ENCODE measurements around the gene OTOP2. TPM values are rescaled to one million over a fixed set of nuclear protein-coding genes. Genes with fewer than 3 reads are reported as not detected.
"Not testable (repeated sequence)": the region's sequence is repeated elsewhere in the genome, so short reads cannot be mapped to it uniquely, and the experiment has no call there.

The OTOP2 gene
- total RNA-seq, 6 donors from 2014 or later: not detected

GRCh38 chr17:74901353-74902135 is 22.5 kb upstream of the OTOP2 start:
- Histone ChIP-seq H3K4me1 (no peaks in the 10 kb centered on the region), H3K4me3 (no peak overlapping the region), H3K9me3 (no peaks in the 10 kb centered on the region), H3K36me3 (no peaks in the 10 kb centered on the region), H3K27me3 (no peaks in the 10 kb centered on the region), H3K27ac (no peak overlapping the region)
- TF ChIP-seq POLR2A (IDR thresholded peaks at IDR 0.05) (no peak), CTCF (IDR thresholded peaks at IDR 0.05) (no peak), POLR2AphosphoS5 (IDR thresholded peaks at IDR 0.05) (no peak), EP300 (IDR thresholded peaks at IDR 0.05) (no peak)
- WGBS, 2 donors: 44 to 64% methylated on average over 9 to 12 of the region's 14 CpGs
- DNase-seq (no peak), ATAC-seq (ENCODE audit: low FRiP score in 2 of 2) (no peak)

- ATAC-seq (ENCODE audit: low FRiP score in 2 of 2): no peak
- no peak for DNase-seq
- no peak for TF ChIP-seq POLR2A (IDR thresholded peaks at IDR 0.05)
- no peak for TF ChIP-seq EP300 (IDR thresholded peaks at IDR 0.05)
- TF ChIP-seq CTCF (IDR thresholded peaks at IDR 0.05): no peak
- no peak for TF ChIP-seq POLR2AphosphoS5 (IDR thresholded peaks at IDR 0.05)
- no peaks in the 10 kb centered on the region for H3K9me3 ChIP-seq
- 83 to 88% methylated on average over 8 to 9 of the region's 9 CpGs for WGBS, 2 donors
- H3K36me3 ChIP-seq: no peaks in the 10 kb centered on the region
- no peaks in the 10 kb centered on the region for H3K4me1 ChIP-seq
- H3K4me3 ChIP-seq: no peak overlapping the region
- H3K27ac ChIP-seq: no peak overlapping the region
- no peaks in the 10 kb centered on the region for H3K27me3 ChIP-seq
These were observed 21.0 kb upstream of the OTOP2 start for GRCh38 chr17:74903034-74903433.

- Histone ChIP-seq H3K36me3 (no peaks in the 10 kb centered on the region), H3K27ac (no peak overlapping the region), H3K4me1 (no peaks in the 10 kb centered on the region), H3K9me3 (no peaks in the 10 kb centered on the region), H3K4me3 (no peak overlapping the region), H3K27me3 (no peaks in the 10 kb centered on the region)
- DNase-seq (no peak), ATAC-seq (ENCODE audit: low FRiP score in 2 of 2) (no peak)
- 74 to 79% methylated on average over 4 to 6 of the region's 6 CpGs for WGBS, 2 donors
- TF ChIP-seq POLR2A (IDR thresholded peaks at IDR 0.05) (no peak), EP300 (IDR thresholded peaks at IDR 0.05) (no peak), POLR2AphosphoS5 (IDR thresholded peaks at IDR 0.05) (no peak), CTCF (IDR thresholded peaks at IDR 0.05) (no peak)
These were observed 20.4 kb upstream of the OTOP2 start for GRCh38 chr17:74903671-74904070.

- Histone ChIP-seq H3K9me3 (no peaks in the 10 kb centered on the region), H3K27me3 (no peaks in the 10 kb centered on the region), H3K4me1 (no peaks in the 10 kb centered on the region), H3K4me3 (no peak overlapping the region), H3K36me3 (no peaks in the 10 kb centered on the region), H3K27ac (no peak overlapping the region)
- TF ChIP-seq POLR2AphosphoS5 (IDR thresholded peaks at IDR 0.05): no peak
- TF ChIP-seq EP300 (IDR thresholded peaks at IDR 0.05): no peak
- TF ChIP-seq CTCF (IDR thresholded peaks at IDR 0.05): no peak
- TF ChIP-seq POLR2A (IDR thresholded peaks at IDR 0.05): no peak
- 80 to 88% methylated on average over 6 to 7 of the region's 7 CpGs for WGBS, 2 donors
- DNase-seq (no peak), ATAC-seq (ENCODE audit: low FRiP score in 2 of 2) (no peak)
These were observed 19.2 kb upstream of the OTOP2 start for GRCh38 chr17:74904687-74905409.

- not testable (repeated sequence) for H3K4me1 ChIP-seq; H3K9me3 ChIP-seq; DNase-seq; H3K27me3 ChIP-seq; H3K4me3 ChIP-seq; H3K27ac ChIP-seq; ATAC-seq (ENCODE audit: low FRiP score in 2 of 2); H3K36me3 ChIP-seq
- WGBS, 2 donors: 73 to 77% methylated on average over 6 of the region's 6 CpGs
These were observed 17.8 kb upstream of the OTOP2 start for GRCh38 chr17:74906214-74906793.
